NCI-H446 treated with DMSO at 0.1 percent for 48 hours (cell line): Measurements from ENCODE around the gene ADD1.
"Not testable (repeated sequence)": the region's sequence is repeated elsewhere in the genome, so short reads cannot be mapped to it uniquely, and the experiment has no call there.

Experiments used
- DNase-seq: peaks from one replicate; lab custom pipeline; 2025; lab: John Stamatoyannopoulos, UW

Gene ADD1

GRCh38 chr4:2922453-2923101 lies 78.9 kb downstream of the ADD1 start:
- DNase-seq: not testable (repeated sequence)

GRCh38 chr4:2923141-2923551 lies 79.5 kb downstream of the ADD1 start:
- no peak for DNase-seq

GRCh38 chr4:2923668-2924173 lies 80.1 kb downstream of the ADD1 start:
- no peak for DNase-seq

- DNase-seq: no peak
Observed at GRCh38 chr4:2924286-2924685, 80.6 kb downstream of the ADD1 start.

GRCh38 chr4:2924765-2925301 lies 81.2 kb downstream of the ADD1 start:
- DNase-seq: no peak

GRCh38 chr4:2925496-2925895 lies 81.9 kb downstream of the ADD1 start:
- DNase-seq: no peak

- no peak for DNase-seq
Observed at GRCh38 chr4:2925931-2926860, 82.6 kb downstream of the ADD1 start.

- DNase-seq: no peak
Observed at GRCh38 chr4:2927016-2927695, 83.5 kb downstream of the ADD1 start.

GRCh38 chr4:2927696-2928075 lies 84.0 kb downstream of the ADD1 start:
- no peak for DNase-seq

GRCh38 chr4:2928242-2929176 lies 84.9 kb downstream of the ADD1 start:
- no peak for DNase-seq

- DNase-seq: no peak
Observed at GRCh38 chr4:2929469-2929868, 85.8 kb downstream of the ADD1 start.

GRCh38 chr4:2930135-2930757 lies 86.6 kb downstream of the ADD1 start:
- no peak for DNase-seq

- no peak for DNase-seq
Observed at GRCh38 chr4:2930758-2931511, 87.3 kb downstream of the ADD1 start.

GRCh38 chr4:2931512-2932301 lies 88.1 kb downstream of the ADD1 start:
- DNase-seq: no peak

- no peak for DNase-seq
Observed at GRCh38 chr4:2932321-2932950, 88.8 kb downstream of the ADD1 start.

- no peak for DNase-seq
Observed at GRCh38 chr4:2932951-2933565, 89.4 kb downstream of the ADD1 start.

- DNase-seq: no peak
Observed at GRCh38 chr4:2933566-2934076, 90.0 kb downstream of the ADD1 start.
